Uterus (tissue), 4 donors: ENCODE results near the gene PLA2G6. TPM values are rescaled to one million over a fixed set of nuclear protein-coding genes. Genes with fewer than 3 reads are reported as not detected.

ENCODE experiments used
- DNase-seq, 2 donors: peaks; one replicate each; pipeline ENCODE4 v3.0.0-alpha.2; 2019 to 2020
- H3K27ac ChIP-seq, 2 donors: fragments of 200-600 bp; sonication (generic); 1 replicate in 1 of 2; 2 replicates in 1 of 2; pipeline ENCODE4 v1.5.1; 2016 to 2018
- H3K27me3 ChIP-seq, 2 donors: fragments of 200-600 bp; sonication (generic); one replicate each; pipeline ENCODE4 v1.5.1; 2018 to 2019; ENCODE audit warnings: control low read depth in 1 of 2
- H3K36me3 ChIP-seq, 2 donors: fragments of 200-600 bp; sonication (generic); one replicate each; pipeline ENCODE4 v1.5.1; 2019; ENCODE audit warnings: control low read depth in 1 of 2
- H3K4me1 ChIP-seq, 2 donors: fragments of 200-600 bp; sonication (generic); one replicate each; pipeline ENCODE4 v1.5.1; 2018 to 2019; ENCODE audit warnings: control low read depth in 1 of 2
- H3K4me3 ChIP-seq, 2 donors: fragments of 200-600 bp; sonication (generic); 1 replicate in 1 of 2; 2 replicates in 1 of 2; pipeline ENCODE4 v1.5.1; 2018 to 2019; ENCODE audit warnings: mild to moderate bottlenecking in 1 of 2
- H3K9me3 ChIP-seq, 2 donors: fragments of 200-600 bp; sonication (generic); one replicate each; pipeline ENCODE4 v1.5.1; 2019; ENCODE audit warnings: control low read depth in 1 of 2
- POLR2A ChIP-seq, 2 donors: fragments of 450-650 bp; IDR thresholded peaks; one replicate each; pipeline ENCODE4 v1.6.1; 2016; ENCODE audit warnings: antibody characterized with exemption in 2 of 2, mild to moderate bottlenecking in 1 of 2, moderate library complexity in 1 of 2
- intact Hi-C: fragments of 100-400 bp; cut with DNase I; formaldehyde crosslinking; loops from one replicate; pipeline ENCODE4 v1.15.1; 2023; ENCODE audit warnings: low total_unique reads
- total RNA-seq, 4 donors: library from RNA; depleted of rRNA in 3 of 4; stranded (reverse); fragments of >200 nt in 3 of 4; gene quantifications; one replicate each; pipeline versions ENCODE4 v1.1.0 to v1.2.4, GENCODE V29; 2014 to 2023
- TF ChIP-seq, protein P1 (sequence below), 4 experiments: fragments of 200-600 bp in 2 of 4; fragments of 450-650 bp in 2 of 4; sonication (generic) in 2 of 4; IDR thresholded peaks; one replicate each; pipeline ENCODE4 v1.5.1; 2016 to 2019; ENCODE audit warnings: antibody characterized with exemption in 4 of 4, mild to moderate bottlenecking in 2 of 4, moderate library complexity in 1 of 4
- donor health status: DM: yes; HTN: yes; CAD: no.

Gene PLA2G6
- total RNA-seq, 4 donors from 2014 or later: 8.7 to 50.9 (median 34.5) TPM

DNA sequence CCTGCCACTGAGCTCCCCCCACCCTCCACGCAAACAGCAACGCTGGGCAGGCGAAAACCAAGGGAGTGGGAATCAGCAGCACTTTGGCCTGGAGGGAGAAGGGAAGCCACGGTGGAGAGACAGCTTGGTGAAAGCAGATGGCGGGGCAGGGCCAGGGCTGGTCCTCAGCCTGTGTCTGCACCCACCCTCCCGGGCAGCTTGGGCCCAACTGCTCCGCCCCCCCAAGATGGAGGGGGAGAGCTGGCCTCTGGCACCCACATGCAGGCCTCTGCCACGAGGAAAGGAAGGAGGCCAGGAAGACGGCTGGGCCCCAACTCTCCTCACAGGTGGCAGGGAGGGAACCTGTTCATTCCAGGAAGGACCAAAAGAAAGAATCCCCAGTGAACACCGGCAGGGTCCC lies 38.0 kb upstream of the PLA2G6 start:
- H3K4me3 ChIP-seq: no peak overlapping the region
- no peaks in the 10 kb centered on the region for H3K36me3 ChIP-seq
- DNase-seq: no peak
- TF ChIP-seq, protein P1, sequence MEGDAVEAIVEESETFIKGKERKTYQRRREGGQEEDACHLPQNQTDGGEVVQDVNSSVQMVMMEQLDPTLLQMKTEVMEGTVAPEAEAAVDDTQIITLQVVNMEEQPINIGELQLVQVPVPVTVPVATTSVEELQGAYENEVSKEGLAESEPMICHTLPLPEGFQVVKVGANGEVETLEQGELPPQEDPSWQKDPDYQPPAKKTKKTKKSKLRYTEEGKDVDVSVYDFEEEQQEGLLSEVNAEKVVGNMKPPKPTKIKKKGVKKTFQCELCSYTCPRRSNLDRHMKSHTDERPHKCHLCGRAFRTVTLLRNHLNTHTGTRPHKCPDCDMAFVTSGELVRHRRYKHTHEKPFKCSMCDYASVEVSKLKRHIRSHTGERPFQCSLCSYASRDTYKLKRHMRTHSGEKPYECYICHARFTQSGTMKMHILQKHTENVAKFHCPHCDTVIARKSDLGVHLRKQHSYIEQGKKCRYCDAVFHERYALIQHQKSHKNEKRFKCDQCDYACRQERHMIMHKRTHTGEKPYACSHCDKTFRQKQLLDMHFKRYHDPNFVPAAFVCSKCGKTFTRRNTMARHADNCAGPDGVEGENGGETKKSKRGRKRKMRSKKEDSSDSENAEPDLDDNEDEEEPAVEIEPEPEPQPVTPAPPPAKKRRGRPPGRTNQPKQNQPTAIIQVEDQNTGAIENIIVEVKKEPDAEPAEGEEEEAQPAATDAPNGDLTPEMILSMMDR (IDR thresholded peaks at IDR 0.05): no peak
- no peak for TF ChIP-seq POLR2A (IDR thresholded peaks at IDR 0.05)
- no peaks in the 10 kb centered on the region for H3K27me3 ChIP-seq
- H3K4me1 ChIP-seq: peaks cover 0 to 21% of the 10 kb centered on the region in 2 donors
- H3K27ac ChIP-seq: peak overlapping the region; percentile 89 to 99
- intact Hi-C loops: loop anchor here (10.0 kb wide), 1 partner anchor 95 kb away; no protein-coding TSS in a partner anchor
- H3K9me3 ChIP-seq: no peaks in the 10 kb centered on the region

DNA sequence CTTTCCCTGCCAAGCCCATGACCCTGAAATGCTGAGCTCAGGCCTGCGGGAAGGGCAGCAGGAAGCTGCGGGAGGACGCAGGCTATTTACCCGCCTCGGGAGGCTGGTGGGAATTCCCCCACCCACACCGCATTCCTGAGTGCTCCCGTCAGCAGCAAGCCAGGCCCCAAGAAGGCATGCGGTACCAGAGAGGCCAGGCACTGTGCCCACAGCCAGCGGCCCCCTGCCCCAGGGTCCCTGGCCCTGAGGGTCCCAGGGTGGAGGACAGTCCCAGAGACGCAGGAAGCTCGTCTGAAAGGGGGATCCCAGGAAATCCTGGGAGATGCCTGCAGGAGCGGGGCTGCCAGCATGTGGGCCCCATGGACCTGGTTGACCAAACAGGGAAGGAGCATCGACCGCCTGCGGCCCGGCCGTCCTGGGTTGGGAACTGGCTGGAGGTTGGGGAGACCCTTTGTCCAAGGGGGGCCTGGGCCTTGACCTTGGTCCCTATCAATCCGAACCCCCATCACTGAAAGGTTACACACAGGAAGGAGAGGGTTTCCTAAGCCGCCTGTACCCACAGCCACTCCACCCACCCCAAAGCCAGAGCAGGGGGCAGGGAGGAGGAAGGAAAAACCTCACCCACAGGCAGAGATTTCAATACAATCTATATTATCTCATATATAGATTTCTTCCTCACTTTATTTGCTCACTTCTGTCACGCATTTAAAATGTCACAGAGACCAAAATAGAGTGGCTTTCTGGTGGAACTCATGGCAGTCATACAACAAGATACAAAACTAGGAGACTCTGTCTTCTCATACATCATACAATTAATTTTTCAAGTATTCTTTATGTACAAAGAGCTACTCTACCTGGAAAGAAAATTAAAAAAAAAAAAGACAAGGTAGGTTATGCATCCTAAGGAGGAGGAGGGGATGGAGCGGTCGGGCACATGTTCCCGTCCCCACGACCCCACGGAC lies 37.3 kb upstream of the PLA2G6 start:
- intact Hi-C loops: no loop called here
- H3K27me3 ChIP-seq: no peaks in the 10 kb centered on the region
- peak; percentile 83 to 85 for DNase-seq
- no peaks in the 10 kb centered on the region for H3K36me3 ChIP-seq
- peak overlapping the region; percentile 89 to 99 for H3K27ac ChIP-seq
- H3K9me3 ChIP-seq: no peaks in the 10 kb centered on the region
- H3K4me1 ChIP-seq: peaks cover 0 to 21% of the 10 kb centered on the region in 2 donors
- TF ChIP-seq, protein P1 (IDR thresholded peaks at IDR 0.05): no peak
- TF ChIP-seq POLR2A (IDR thresholded peaks at IDR 0.05): peak in 1 of 2 donors; percentile 44
- no peak overlapping the region for H3K4me3 ChIP-seq

DNA sequence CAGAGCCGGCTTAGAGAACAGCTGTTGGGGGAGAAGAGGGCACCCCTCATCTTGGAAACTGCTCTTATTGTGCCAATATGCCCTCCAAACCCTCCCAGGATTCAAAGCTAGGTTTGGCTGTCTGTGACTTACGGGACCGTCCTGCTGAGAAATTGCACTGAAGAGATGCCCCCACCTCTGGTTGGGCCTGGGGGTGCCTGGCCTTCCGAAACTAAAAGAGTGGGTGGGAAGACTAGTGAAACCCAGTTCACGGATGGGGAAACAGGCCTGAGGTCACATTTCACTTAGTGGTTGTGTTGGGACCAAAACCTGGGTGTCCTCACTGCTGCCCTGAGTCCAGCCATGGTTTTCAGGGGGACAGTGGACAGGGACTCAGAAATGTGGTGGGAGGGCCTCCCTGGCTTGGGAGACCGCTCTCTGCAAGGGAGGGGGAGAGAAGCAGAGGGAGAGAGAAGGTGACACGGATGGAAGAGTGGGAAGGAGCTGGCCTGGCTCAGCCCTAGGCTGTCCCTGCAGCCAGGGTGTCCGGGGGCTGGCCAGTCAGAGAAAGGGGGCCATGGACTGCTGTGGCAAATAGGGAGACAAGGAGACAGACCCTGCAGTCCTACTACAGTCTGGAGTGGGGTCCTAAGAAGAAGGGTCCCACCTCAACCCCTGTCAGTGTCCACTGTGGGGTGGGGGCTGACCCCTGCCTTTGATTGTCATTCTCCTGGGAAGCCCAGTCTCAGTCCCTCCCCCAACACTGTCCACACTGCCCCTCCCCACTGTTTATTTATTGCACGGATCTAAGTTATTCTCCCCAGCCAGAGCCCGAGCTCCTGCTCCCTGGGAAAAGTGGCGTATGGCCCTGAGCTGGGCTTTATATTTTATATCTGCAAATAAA lies 33.8 kb upstream of the PLA2G6 start:
- H3K27ac ChIP-seq: peak overlapping the region; percentile 43 to 55
- H3K4me1 ChIP-seq: peaks cover 0 to 21% of the 10 kb centered on the region in 2 donors
- intact Hi-C loops: no loop called here

DNA sequence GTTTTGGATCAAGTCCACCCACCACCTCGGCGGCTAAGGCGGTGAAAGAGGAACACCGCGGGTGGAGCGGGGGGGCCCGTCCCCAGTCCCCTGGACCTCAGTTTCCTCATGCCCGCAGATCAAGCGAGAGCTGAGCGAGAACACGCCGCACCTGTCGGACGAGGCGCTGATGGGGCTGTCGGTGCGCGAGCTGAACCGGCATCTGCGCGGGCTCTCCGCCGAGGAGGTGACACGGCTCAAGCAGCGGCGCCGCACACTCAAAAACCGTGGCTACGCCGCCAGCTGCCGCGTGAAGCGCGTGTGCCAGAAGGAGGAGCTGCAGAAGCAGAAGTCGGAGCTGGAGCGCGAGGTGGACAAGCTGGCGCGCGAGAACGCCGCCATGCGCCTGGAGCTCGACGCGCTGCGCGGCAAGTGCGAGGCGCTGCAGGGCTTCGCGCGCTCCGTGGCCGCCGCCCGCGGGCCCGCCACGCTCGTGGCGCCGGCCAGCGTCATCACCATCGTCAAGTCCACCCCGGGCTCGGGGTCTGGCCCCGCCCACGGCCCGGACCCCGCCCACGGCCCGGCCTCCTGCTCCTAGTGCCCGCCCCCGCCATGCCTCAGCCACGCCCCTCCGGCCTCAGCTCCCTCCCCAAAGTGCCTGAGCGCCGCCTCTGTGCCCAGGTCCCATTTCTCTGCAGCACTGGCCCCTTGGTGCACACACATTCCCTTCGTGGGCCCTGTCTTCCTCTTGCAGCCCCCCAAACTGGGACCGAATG lies 32.8 kb upstream of the PLA2G6 start:
- H3K36me3 ChIP-seq: no peaks in the 10 kb centered on the region
- no peaks in the 10 kb centered on the region for H3K9me3 ChIP-seq
- H3K4me3 ChIP-seq: no peak overlapping the region
- peak; percentile 62 to 67 for DNase-seq
- H3K4me1 ChIP-seq: peaks cover 0 to 15% of the 10 kb centered on the region in 2 donors
- intact Hi-C loops: no loop called here
- TF ChIP-seq, protein P1 (IDR thresholded peaks at IDR 0.05): peak in 1 of 4 experiments; percentile 10
- TF ChIP-seq POLR2A (IDR thresholded peaks at IDR 0.05): no peak
- H3K27ac ChIP-seq: peak overlapping the region; percentile 43 to 55
- H3K27me3 ChIP-seq: no peaks in the 10 kb centered on the region

More for the DNA sequence above, 33.8 kb upstream of the PLA2G6 start:
- DNase-seq: no peak
- Histone ChIP-seq H3K4me3 (no peak overlapping the region), H3K27me3 (no peaks in the 10 kb centered on the region), H3K9me3 (no peaks in the 10 kb centered on the region), H3K36me3 (no peaks in the 10 kb centered on the region)
- TF ChIP-seq POLR2A (IDR thresholded peaks at IDR 0.05): no peak
- TF ChIP-seq, protein P1 (IDR thresholded peaks at IDR 0.05): no peak
